HCT116 (cell line): ENCODE data around the gene RNF208. TPM values are rescaled to one million over a fixed set of nuclear protein-coding genes. Genes with fewer than 3 reads are reported as not detected.

ENCODE experiments used
- ATAC-seq: fragments of 200-7000 bp; cut with Tn5 transposase; 2 replicates; pipeline ENCODE4 v1.9.1; 2020; ENCODE audit warnings: mild to moderate bottlenecking, moderate library complexity
- BruUV-seq: library from RNA; stranded (reverse); fragments of 400-500 nt; replicated peaks from 2 replicates; lab custom pipeline; 2021; lab: Mats Ljungman, UMichigan
- CTCF ChIA-PET: fragments of 300-600 bp; sonication (Branson Sonifier 250); formaldehyde crosslinking; loops from one replicate; lab custom pipeline; 2021; ENCODE audit warnings: antibody characterized with exemption; lab: Charles Lee
- POLR2A ChIA-PET: fragments of 300-600, 350-600 bp; sonication (Branson Sonifier 250); formaldehyde crosslinking; loops from one replicate; lab custom pipeline; 2021; ENCODE audit warnings: antibody characterized with exemption; lab: Charles Lee
- RAD21 ChIA-PET, 2 experiments: fragments of 300-600 bp; sonication (Branson Sonifier 250); formaldehyde crosslinking; loops; one replicate each; lab custom pipeline; 2023; ENCODE audit warnings: low total read pairs in 2 of 2; ENCODE audit not compliant: uncharacterized antibody in 2 of 2, unreplicated experiment in 2 of 2, low non-redundant PET in 1 of 2; lab: Charles Lee
- DNase-seq: peaks from one replicate; pipeline ENCODE4 v3.0.0-alpha.2; 2010; ENCODE audit warnings: low read depth, low spot score
- H2AFZ ChIP-seq: fragments of 200-600 bp; shearing (Covaris generic), sonication (generic); 2 replicates; pipeline ENCODE4 v1.6.1; 2017; ENCODE audit warnings: low read depth, mixed run types, mixed read lengths, antibody characterized with exemption, low read length; ENCODE audit not compliant: poor library complexity, severe bottlenecking
- H3K27ac ChIP-seq: 2 replicates; pipeline ENCODE4 v1.5.1; 2012; ENCODE audit warnings: low read depth, low read length
- H3K27me3 ChIP-seq: fragments of 200-600 bp; sonication (generic); 2 replicates; pipeline ENCODE4 v1.6.1; 2016; ENCODE audit warnings: mixed run types, low read length, mixed read lengths; ENCODE audit not compliant: insufficient read depth
- H3K36me3 ChIP-seq, 2 experiments: fragments of 200-500 bp in 1 of 2; fragments of 200-600 bp in 1 of 2; sonication (Bioruptor generic) in 1 of 2; sonication (generic) in 1 of 2; 2 replicates each; pipeline versions ENCODE4 v1.5.1 to v1.6.1; 2014 to 2016; ENCODE audit warnings: low read length in 2 of 2, inconsistent platforms in 1 of 2, mixed read lengths in 1 of 2, mixed run types in 1 of 2; ENCODE audit not compliant: insufficient read depth in 2 of 2, control insufficient read depth in 1 of 2
- H3K4me1 ChIP-seq, 2 experiments: fragments of 200-600 bp in 1 of 2; sonication (generic) in 1 of 2; 2 replicates each; pipeline versions ENCODE4 v1.5.1 to v1.6.1; 2012 to 2017; ENCODE audit warnings: low read length in 2 of 2, inconsistent platforms in 1 of 2, mild to moderate bottlenecking in 1 of 2, mixed read lengths in 1 of 2, mixed run types in 1 of 2, moderate library complexity in 1 of 2; ENCODE audit not compliant: insufficient read depth in 2 of 2, control insufficient read depth in 1 of 2
- H3K4me2 ChIP-seq: fragments of 200-600 bp; sonication (generic); 2 replicates; pipeline ENCODE4 v1.6.1; 2017; ENCODE audit warnings: mixed run types, low read length, mixed read lengths
- H3K4me3 ChIP-seq, 2 experiments: fragments of 200-600 bp in 1 of 2; sonication (generic) in 1 of 2; replicated peaks in 1 of 2; 2 replicates each; pipeline ENCODE4 v1.5.1; 2011 to 2016; ENCODE audit warnings: low read length in 2 of 2, control low read depth in 1 of 2, low read depth in 1 of 2, mild to moderate bottlenecking in 1 of 2, mixed read lengths in 1 of 2, mixed run types in 1 of 2
- H3K79me2 ChIP-seq: fragments of 200-600 bp; sonication (generic); 2 replicates; pipeline ENCODE4 v1.6.1; 2017; ENCODE audit warnings: mild to moderate bottlenecking, mixed run types, low read length, moderate library complexity, mixed read lengths; ENCODE audit not compliant: insufficient read depth
- H3K9ac ChIP-seq: fragments of 200-600 bp; sonication (generic); 2 replicates; pipeline ENCODE4 v1.6.1; 2016; ENCODE audit warnings: low read length, mixed read lengths
- H3K9me2 ChIP-seq: fragments of 200-600 bp; sonication (generic), shearing (Covaris generic); 2 replicates; pipeline ENCODE4 v1.6.1; 2017; ENCODE audit warnings: mixed run types, mild to moderate bottlenecking, moderate library complexity; ENCODE audit not compliant: insufficient read depth
- H3K9me3 ChIP-seq, 2 experiments: fragments of 200-500 bp in 1 of 2; fragments of 200-600 bp in 1 of 2; sonication (Bioruptor generic) in 1 of 2; sonication (generic) in 1 of 2; 2 replicates each; pipeline ENCODE4 v1.6.1; 2014 to 2017; ENCODE audit warnings: low read length in 2 of 2, mixed read lengths in 2 of 2, inconsistent platforms in 1 of 2, low read depth in 1 of 2, mild to moderate bottlenecking in 1 of 2, mixed run types in 1 of 2, moderate library complexity in 1 of 2; ENCODE audit not compliant: control insufficient read depth in 1 of 2, insufficient read depth in 1 of 2
- H4K20me1 ChIP-seq: fragments of 200-600 bp; sonication (generic), shearing (Covaris generic); 2 replicates; pipeline ENCODE4 v1.6.1; 2017; ENCODE audit warnings: mixed run types, mild to moderate bottlenecking, moderate library complexity; ENCODE audit not compliant: insufficient read depth
- EGR1 ChIP-seq: IDR thresholded peaks from 2 replicates; pipeline ENCODE4 v1.6.1; 2012; ENCODE audit warnings: low read depth
- EZH2 ChIP-seq: fragments of 200-600 bp; sonication (generic); IDR thresholded peaks from 2 replicates; pipeline ENCODE4 v1.6.1; 2017; ENCODE audit warnings: antibody characterized with exemption, mixed run types
- EZH2phosphoT487 ChIP-seq: fragments of 200-600 bp; IDR thresholded peaks from 2 replicates; pipeline ENCODE4 v1.6.1; 2018; ENCODE audit warnings: antibody characterized with exemption, borderline replicate concordance
- FOSL1 ChIP-seq: IDR thresholded peaks from 2 replicates; pipeline ENCODE4 v1.6.1; 2012; ENCODE audit warnings: low read depth
- JUND ChIP-seq: IDR thresholded peaks from 2 replicates; pipeline ENCODE4 v1.6.1; 2012
- RAD21 ChIP-seq: IDR thresholded peaks from 2 replicates; pipeline ENCODE4 v1.6.1; 2012; ENCODE audit warnings: low read depth, mild to moderate bottlenecking
- SIN3A ChIP-seq: IDR thresholded peaks from 2 replicates; pipeline ENCODE4 v1.6.1; 2012; ENCODE audit warnings: low read depth
- SP1 ChIP-seq: IDR thresholded peaks from 2 replicates; pipeline ENCODE4 v1.6.1; 2012; ENCODE audit warnings: low read depth
- TCF7L2 ChIP-seq: IDR thresholded peaks from 2 replicates; pipeline ENCODE4 v1.7.0; 2011; ENCODE audit warnings: borderline replicate concordance, inconsistent platforms; ENCODE audit not compliant: insufficient read depth, insufficient read length; ENCODE audit errors: extremely low read depth
- YY1 ChIP-seq: IDR thresholded peaks from 2 replicates; pipeline ENCODE4 v1.6.1; 2011; ENCODE audit warnings: low read length, low read depth, moderate library complexity, mild to moderate bottlenecking; ENCODE audit not compliant: insufficient replicate concordance; ENCODE audit errors: extremely low read depth
- ZFX ChIP-seq: fragments of 450-650 bp; IDR thresholded peaks from 2 replicates; pipeline ENCODE4 v1.6.1; 2017
- intact Hi-C: fragments of 100-400 bp; cut with micrococcal nuclease; formaldehyde crosslinking; loops from 2 replicates; pipeline ENCODE4 v1.10.0; 2022
- total RNA-seq: library from RNA; stranded (reverse); gene quantifications from one replicate; pipeline ENCODE4 v1.2.1, GENCODE V29; 2021; ENCODE audit not compliant: unreplicated experiment
- TF ChIP-seq, protein P1 (sequence below), 3 experiments: fragments of 200-600 bp in 1 of 3; sonication (generic) in 1 of 3; IDR thresholded peaks in 2 of 3; conservative IDR thresholded peaks in 1 of 3; 2 replicates each; pipeline ENCODE4 v1.5.1; 2012 to 2017; ENCODE audit warnings: low read depth in 2 of 3, low read length in 2 of 3, antibody characterized with exemption in 1 of 3, borderline replicate concordance in 1 of 3, control low read depth in 1 of 3, mild to moderate bottlenecking in 1 of 3, mixed read lengths in 1 of 3, mixed run types in 1 of 3, moderate library complexity in 1 of 3; ENCODE audit not compliant: insufficient read depth in 1 of 3

The RNF208 gene
- total RNA-seq, 1 experiment from 2014 or later: 26.1 TPM

GRCh38 chr9:137175345-137175961 lies 46.6 kb downstream of the RNF208 start:
- RAD21 ChIA-PET: no interaction called here
- DNase-seq: no peak
- H4K20me1 ChIP-seq: no peaks in the 10 kb centered on the region
- no peak overlapping the region for H2AFZ ChIP-seq
- no peak overlapping the region for H3K9ac ChIP-seq
- H3K9me3 ChIP-seq: no peaks in the 10 kb centered on the region
- POLR2A ChIA-PET: interaction anchor here (1.6 kb wide), 1 partner anchor 12 kb away, joined by 5 read pairs; no protein-coding TSS in a partner anchor
- no TSS peak for BruUV-seq
- no peak for TF ChIP-seq FOSL1
- TF ChIP-seq EZH2: no peak
- no peak for TF ChIP-seq TCF7L2
- no peak for TF ChIP-seq EGR1
- no peak for TF ChIP-seq YY1
- TF ChIP-seq JUND: no peak
- no peak for TF ChIP-seq EZH2phosphoT487
- TF ChIP-seq SP1: no peak
- TF ChIP-seq RAD21: no peak
- TF ChIP-seq ZFX: no peak
- TF ChIP-seq, protein P1, sequence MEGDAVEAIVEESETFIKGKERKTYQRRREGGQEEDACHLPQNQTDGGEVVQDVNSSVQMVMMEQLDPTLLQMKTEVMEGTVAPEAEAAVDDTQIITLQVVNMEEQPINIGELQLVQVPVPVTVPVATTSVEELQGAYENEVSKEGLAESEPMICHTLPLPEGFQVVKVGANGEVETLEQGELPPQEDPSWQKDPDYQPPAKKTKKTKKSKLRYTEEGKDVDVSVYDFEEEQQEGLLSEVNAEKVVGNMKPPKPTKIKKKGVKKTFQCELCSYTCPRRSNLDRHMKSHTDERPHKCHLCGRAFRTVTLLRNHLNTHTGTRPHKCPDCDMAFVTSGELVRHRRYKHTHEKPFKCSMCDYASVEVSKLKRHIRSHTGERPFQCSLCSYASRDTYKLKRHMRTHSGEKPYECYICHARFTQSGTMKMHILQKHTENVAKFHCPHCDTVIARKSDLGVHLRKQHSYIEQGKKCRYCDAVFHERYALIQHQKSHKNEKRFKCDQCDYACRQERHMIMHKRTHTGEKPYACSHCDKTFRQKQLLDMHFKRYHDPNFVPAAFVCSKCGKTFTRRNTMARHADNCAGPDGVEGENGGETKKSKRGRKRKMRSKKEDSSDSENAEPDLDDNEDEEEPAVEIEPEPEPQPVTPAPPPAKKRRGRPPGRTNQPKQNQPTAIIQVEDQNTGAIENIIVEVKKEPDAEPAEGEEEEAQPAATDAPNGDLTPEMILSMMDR (IDR thresholded peaks at IDR 0.05 in 2 of 3, conservative IDR thresholded peaks at IDR 0.05 in 1 of 3; ENCODE audit: borderline replicate concordance in 1 of 3, insufficient read depth in 1 of 3, low read depth in 2 of 3, low read length in 2 of 3): no peak
- TF ChIP-seq SIN3A: no peak
- intact Hi-C loops: no loop called here
- no peak overlapping the region for H3K27ac ChIP-seq
- no peaks in the 10 kb centered on the region for H3K27me3 ChIP-seq
- H3K36me3 ChIP-seq: peaks cover 0 to 3% of the 10 kb centered on the region in 2 experiments; a peak in 2 of 4 replicates
- ATAC-seq: no peak
- no peak overlapping the region for H3K4me2 ChIP-seq
- no peaks in the 10 kb centered on the region for H3K79me2 ChIP-seq
- CTCF ChIA-PET: no interaction called here
- no peak overlapping the region for H3K4me3 ChIP-seq
- peaks cover 0 to 17% of the 10 kb centered on the region in 2 experiments; a peak in 2 of 4 replicates for H3K4me1 ChIP-seq
- no peaks in the 10 kb centered on the region for H3K9me2 ChIP-seq
